ENCODE results near the gene SERF1B.
"Not testable (repeated sequence)": the region's sequence is repeated elsewhere in the genome, so short reads cannot be mapped to it uniquely, and the experiment has no call there.

Gene SERF1B

GRCh38 chr5:70025106-70025844 lies at the start of gene SERF1B:
Gene SERF1B, plus strand, starts transcription at chr5:70025251. Its CDS starts 201 bp downstream, at chr5:70025452.
- not testable (repeated sequence) for DNase-seq

- DNase-seq = not testable (repeated sequence)
Observed at GRCh38 chr5:69991713-69992112, 33.3 kb upstream of the SERF1B start.

GRCh38 chr5:69995535-69995934 lies 29.5 kb upstream of the SERF1B start:
- DNase-seq = not testable (repeated sequence)

GRCh38 chr5:70020660-70021059 lies 4.4 kb upstream of the SERF1B start:
- not testable (repeated sequence) for DNase-seq

- not testable (repeated sequence) for DNase-seq
Observed at GRCh38 chr5:70025845-70026145, 744 bp downstream of the SERF1B start.

GRCh38 chr5:70031204-70031603 lies 6.2 kb downstream of the SERF1B start:
- DNase-seq = not testable (repeated sequence)

- not testable (repeated sequence) for DNase-seq
Observed at GRCh38 chr5:70041411-70041810, 16.4 kb downstream of the SERF1B start.

- DNase-seq = not testable (repeated sequence)
Observed at GRCh38 chr5:70049790-70050142, 24.7 kb downstream of the SERF1B start.

- not testable (repeated sequence) for DNase-seq
Observed at GRCh38 chr5:70056289-70056942, 31.4 kb downstream of the SERF1B start.

GRCh38 chr5:70057140-70057539 lies 32.1 kb downstream of the SERF1B start:
- DNase-seq = not testable (repeated sequence)

GRCh38 chr5:70077632-70078031 lies 52.6 kb downstream of the SERF1B start:
- DNase-seq = not testable (repeated sequence)

- DNase-seq = not testable (repeated sequence)
Observed at GRCh38 chr5:70088907-70089464, 63.9 kb downstream of the SERF1B start.

- not testable (repeated sequence) for DNase-seq
Observed at GRCh38 chr5:70091776-70092175, 66.7 kb downstream of the SERF1B start.

Data from stimulated activated naive CD4-positive, alpha-beta T cell treated with Interleukin-2 at 50 U/mL for 16 hours (primary cell).